Osteocyte (in vitro differentiated cells): ENCODE data around the gene TATDN2. TPM values are rescaled to one million over a fixed set of nuclear protein-coding genes. Genes with fewer than 3 reads are reported as not detected.

ENCODE experiments used
- DNase-seq: peaks from one replicate; pipeline ENCODE4 v3.0.0; 2021; ENCODE audit warnings: mixed read lengths; ENCODE audit not compliant: unreplicated experiment; ENCODE audit errors: extremely low spot score
- H3K27ac Mint-ChIP-seq: one replicate; pipeline ENCODE4 v1.8.0; 2021; ENCODE audit warnings: mild to moderate bottlenecking, mixed read lengths; ENCODE audit not compliant: unreplicated experiment
- H3K27me3 Mint-ChIP-seq: one replicate; pipeline ENCODE4 v1.8.0; 2021; ENCODE audit warnings: mixed read lengths; ENCODE audit not compliant: unreplicated experiment
- H3K36me3 Mint-ChIP-seq: one replicate; pipeline ENCODE4 v1.8.0; 2021; ENCODE audit warnings: mixed read lengths; ENCODE audit not compliant: unreplicated experiment
- H3K4me1 Mint-ChIP-seq: one replicate; pipeline ENCODE4 v1.8.0; 2021; ENCODE audit warnings: mixed read lengths; ENCODE audit not compliant: unreplicated experiment
- H3K4me3 Mint-ChIP-seq: one replicate; pipeline ENCODE4 v1.8.0; 2021; ENCODE audit warnings: mild to moderate bottlenecking, moderate library complexity, mixed read lengths; ENCODE audit not compliant: unreplicated experiment
- H3K9me3 Mint-ChIP-seq: one replicate; pipeline ENCODE4 v1.8.0; 2021; ENCODE audit warnings: mixed read lengths; ENCODE audit not compliant: unreplicated experiment
- CTCF ChIP-seq: fragments of 200-600 bp; sonication (generic); IDR thresholded peaks from 2 replicates; pipeline ENCODE4 v1.5.0; 2021; ENCODE audit warnings: antibody characterized with exemption, mild to moderate bottlenecking, moderate library complexity
- total RNA-seq: library from RNA; stranded (reverse); gene quantifications from 2 replicates; pipeline ENCODE4 v1.2.1, GENCODE V29; 2021

Gene TATDN2
- total RNA-seq, 1 donor from 2014 or later = 33.8 TPM

GRCh38 chr3:10300087-10300486 lies 51.8 kb downstream of the TATDN2 start:
- Mint-ChIP-seq H3K4me3 (no peak overlapping the region), H3K27ac (no peak overlapping the region), H3K4me1 (no peaks in the 10 kb centered on the region), H3K9me3 (no peaks in the 10 kb centered on the region), H3K36me3 (peaks cover 41% of the 10 kb centered on the region), H3K27me3 (no peaks in the 10 kb centered on the region)
- TF ChIP-seq CTCF = no peak
- no peak for DNase-seq

GRCh38 chr3:10303105-10303504 lies 54.8 kb downstream of the TATDN2 start:
- Mint-ChIP-seq H3K4me3 (no peak overlapping the region), H3K4me1 (no peaks in the 10 kb centered on the region), H3K27me3 (no peaks in the 10 kb centered on the region), H3K27ac (no peak overlapping the region), H3K36me3 (peaks cover 62% of the 10 kb centered on the region), H3K9me3 (no peaks in the 10 kb centered on the region)
- DNase-seq = no peak
- TF ChIP-seq CTCF = no peak

GRCh38 chr3:10303785-10304184 lies 55.5 kb downstream of the TATDN2 start:
- no peak for TF ChIP-seq CTCF
- H3K9me3 Mint-ChIP-seq = no peaks in the 10 kb centered on the region
- no peaks in the 10 kb centered on the region for H3K4me1 Mint-ChIP-seq
- H3K27ac Mint-ChIP-seq = no peak overlapping the region
- peaks cover 68% of the 10 kb centered on the region for H3K36me3 Mint-ChIP-seq
- H3K27me3 Mint-ChIP-seq = no peaks in the 10 kb centered on the region
- no peak overlapping the region for H3K4me3 Mint-ChIP-seq
- DNase-seq = no peak

GRCh38 chr3:10304905-10305304 lies 56.6 kb downstream of the TATDN2 start:
- Mint-ChIP-seq H3K27me3 (no peaks in the 10 kb centered on the region), H3K4me1 (no peaks in the 10 kb centered on the region), H3K4me3 (no peak overlapping the region), H3K9me3 (no peaks in the 10 kb centered on the region), H3K36me3 (peaks cover 68% of the 10 kb centered on the region), H3K27ac (no peak overlapping the region)
- DNase-seq = no peak
- TF ChIP-seq CTCF = no peak

- Mint-ChIP-seq H3K4me1 (no peaks in the 10 kb centered on the region), H3K27me3 (no peaks in the 10 kb centered on the region), H3K36me3 (peaks cover 69% of the 10 kb centered on the region), H3K9me3 (no peaks in the 10 kb centered on the region), H3K4me3 (no peak overlapping the region), H3K27ac (no peak overlapping the region)
- TF ChIP-seq CTCF = no peak
- no peak for DNase-seq
These were observed 57.2 kb downstream of the TATDN2 start for GRCh38 chr3:10305331-10305902.
